NB4 (cell line): ENCODE results near the gene TLR8.

Experiments
- POLR2A ChIP-seq: IDR thresholded peaks from 2 replicates; pipeline ENCODE4 v1.6.1; 2011; ENCODE audit warnings: mild to moderate bottlenecking; ENCODE audit not compliant: insufficient read length; ENCODE audit errors: extremely low read depth
- TF ChIP-seq, protein P1 (sequence below): IDR thresholded peaks from one replicate; pipeline ENCODE4 v1.5.1; 2012; ENCODE audit warnings: low read depth, low read length

DNA sequence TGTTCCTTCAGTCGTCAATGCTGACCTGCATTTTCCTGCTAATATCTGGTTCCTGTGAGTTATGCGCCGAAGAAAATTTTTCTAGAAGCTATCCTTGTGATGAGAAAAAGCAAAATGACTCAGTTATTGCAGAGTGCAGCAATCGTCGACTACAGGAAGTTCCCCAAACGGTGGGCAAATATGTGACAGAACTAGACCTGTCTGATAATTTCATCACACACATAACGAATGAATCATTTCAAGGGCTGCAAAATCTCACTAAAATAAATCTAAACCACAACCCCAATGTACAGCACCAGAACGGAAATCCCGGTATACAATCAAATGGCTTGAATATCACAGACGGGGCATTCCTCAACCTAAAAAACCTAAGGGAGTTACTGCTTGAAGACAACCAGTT, 12.6 kb downstream of the TLR8 start:
- no peak for TF ChIP-seq POLR2A
- TF ChIP-seq, protein P1, sequence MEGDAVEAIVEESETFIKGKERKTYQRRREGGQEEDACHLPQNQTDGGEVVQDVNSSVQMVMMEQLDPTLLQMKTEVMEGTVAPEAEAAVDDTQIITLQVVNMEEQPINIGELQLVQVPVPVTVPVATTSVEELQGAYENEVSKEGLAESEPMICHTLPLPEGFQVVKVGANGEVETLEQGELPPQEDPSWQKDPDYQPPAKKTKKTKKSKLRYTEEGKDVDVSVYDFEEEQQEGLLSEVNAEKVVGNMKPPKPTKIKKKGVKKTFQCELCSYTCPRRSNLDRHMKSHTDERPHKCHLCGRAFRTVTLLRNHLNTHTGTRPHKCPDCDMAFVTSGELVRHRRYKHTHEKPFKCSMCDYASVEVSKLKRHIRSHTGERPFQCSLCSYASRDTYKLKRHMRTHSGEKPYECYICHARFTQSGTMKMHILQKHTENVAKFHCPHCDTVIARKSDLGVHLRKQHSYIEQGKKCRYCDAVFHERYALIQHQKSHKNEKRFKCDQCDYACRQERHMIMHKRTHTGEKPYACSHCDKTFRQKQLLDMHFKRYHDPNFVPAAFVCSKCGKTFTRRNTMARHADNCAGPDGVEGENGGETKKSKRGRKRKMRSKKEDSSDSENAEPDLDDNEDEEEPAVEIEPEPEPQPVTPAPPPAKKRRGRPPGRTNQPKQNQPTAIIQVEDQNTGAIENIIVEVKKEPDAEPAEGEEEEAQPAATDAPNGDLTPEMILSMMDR: no peak
